Occipital lobe (tissue), 2 donors: ENCODE results near the gene FBLN1. TPM values are rescaled to one million over a fixed set of nuclear protein-coding genes. Genes with fewer than 3 reads are reported as not detected.
A peak's percentile ranks its signal among the peaks of the same experiment; 100 is the strongest.

ENCODE experiments used
- DNase-seq: peaks from one replicate; lab custom pipeline; 2025; lab: John Stamatoyannopoulos, UW
- total RNA-seq: library from RNA; depleted of rRNA; stranded (reverse); fragments of >200 nt; gene quantifications from one replicate; pipeline ENCODE4 v1.2.3, GENCODE V29; 2014

Gene FBLN1
- total RNA-seq, 1 donor from 2014 or later = 22.3 TPM

DNA sequence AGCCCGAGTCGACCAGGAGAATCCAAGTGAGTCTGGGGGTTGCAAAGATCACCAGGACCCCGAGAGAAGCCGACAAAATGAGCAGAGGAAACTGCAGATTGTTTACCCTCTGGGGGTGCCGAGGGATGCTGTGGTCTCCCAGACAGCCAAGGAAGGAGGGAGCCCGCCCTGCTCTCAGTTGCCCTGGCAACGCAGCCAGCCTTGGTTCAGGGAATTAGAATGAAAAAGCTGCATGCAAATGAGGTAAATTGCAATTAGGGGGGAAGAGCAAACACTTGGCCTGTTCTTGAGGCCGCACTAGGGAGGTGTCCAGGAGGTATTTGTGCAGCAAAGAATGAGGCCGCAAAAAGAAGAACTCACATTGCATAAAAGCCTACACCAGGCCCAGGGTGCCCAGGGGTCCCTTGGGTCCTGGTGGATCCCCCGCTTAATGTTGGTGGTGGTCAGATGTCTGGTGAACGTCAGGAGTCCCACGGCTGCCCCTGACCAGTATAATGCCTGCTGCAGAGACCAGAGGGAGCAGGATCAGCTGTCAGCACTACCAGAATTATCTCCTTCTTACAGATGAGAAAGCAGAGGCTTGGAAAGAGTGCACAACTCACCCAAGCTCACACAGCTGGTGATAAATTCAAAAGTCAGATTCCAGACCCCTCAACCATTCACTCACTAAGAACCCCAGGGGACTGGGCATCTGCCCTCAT, 128.6 kb downstream of the FBLN1 start:
- DNase-seq = no peak

DNA sequence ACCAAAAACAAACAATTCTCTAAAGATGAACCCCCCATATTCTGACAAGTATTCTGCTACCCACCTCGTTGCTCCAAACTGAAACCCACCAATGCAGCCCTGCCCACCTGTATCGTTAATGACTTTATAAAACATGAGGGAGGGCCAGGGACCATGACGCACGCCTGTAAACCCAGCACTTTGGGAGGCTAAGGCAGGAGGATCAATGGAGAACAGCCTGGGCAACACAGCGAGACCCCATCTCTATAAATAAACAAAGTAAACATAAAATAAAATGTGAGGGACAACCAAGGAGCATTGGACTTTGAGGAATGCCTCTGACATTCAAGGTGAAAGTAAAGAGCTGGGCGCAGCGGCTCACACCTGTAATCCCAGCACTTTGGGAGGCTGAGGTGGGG, 129.2 kb downstream of the FBLN1 start:
- no peak for DNase-seq

DNA sequence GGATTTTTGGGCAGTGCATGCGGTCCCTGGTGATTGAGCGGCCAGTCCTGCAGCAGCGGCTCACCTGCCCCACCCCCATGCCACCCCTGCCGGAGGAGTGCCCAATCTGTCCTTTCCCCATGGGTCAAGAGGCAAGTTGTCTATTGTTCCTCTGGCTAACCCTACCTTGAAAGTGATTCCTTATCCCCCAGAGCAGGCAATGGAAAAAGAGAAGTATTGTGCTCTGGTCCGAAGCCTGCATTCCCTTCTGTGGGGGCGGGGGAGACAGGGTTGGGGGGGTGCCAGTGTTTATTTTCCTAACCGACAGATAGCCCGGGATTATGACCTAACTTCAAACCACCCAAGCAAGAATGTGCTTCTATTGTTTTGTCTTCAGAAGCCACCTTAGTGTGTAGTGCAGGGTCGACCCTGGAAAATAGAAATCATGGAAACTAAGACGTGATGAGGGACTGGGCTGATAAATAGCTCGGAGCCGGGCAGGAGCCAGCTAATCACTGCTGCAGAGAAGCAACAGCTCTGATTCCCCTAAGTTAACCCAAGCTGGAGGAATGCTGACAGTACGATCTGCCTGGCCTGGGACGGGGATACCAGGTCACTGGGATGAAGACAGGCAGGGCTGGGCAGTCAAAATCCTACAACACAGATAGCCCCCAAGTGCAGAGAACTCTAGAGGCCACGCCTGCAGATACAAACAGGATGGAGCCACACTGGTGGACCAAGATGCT, 130.3 kb downstream of the FBLN1 start:
- DNase-seq = no peak

DNA sequence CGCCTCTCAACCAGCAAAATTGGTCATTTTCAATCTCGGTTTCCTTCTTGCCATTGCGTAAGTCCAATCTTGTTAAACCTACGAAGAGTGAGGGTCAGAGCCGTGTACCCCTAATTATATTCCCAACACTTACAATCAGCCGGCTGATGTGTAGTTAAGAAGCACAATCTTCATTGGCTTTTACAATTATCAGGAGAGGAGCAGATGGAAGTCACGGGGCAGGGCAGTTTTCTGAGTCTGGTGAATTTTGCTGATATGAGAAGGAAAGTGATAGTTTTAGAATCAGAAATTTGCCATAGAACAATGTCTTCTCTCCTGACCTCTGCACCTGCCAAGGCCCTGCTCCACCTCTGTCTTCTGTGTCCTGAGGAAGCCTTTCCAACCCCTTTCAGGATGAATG, 134.0 kb downstream of the FBLN1 start:
- DNase-seq = no peak

DNA sequence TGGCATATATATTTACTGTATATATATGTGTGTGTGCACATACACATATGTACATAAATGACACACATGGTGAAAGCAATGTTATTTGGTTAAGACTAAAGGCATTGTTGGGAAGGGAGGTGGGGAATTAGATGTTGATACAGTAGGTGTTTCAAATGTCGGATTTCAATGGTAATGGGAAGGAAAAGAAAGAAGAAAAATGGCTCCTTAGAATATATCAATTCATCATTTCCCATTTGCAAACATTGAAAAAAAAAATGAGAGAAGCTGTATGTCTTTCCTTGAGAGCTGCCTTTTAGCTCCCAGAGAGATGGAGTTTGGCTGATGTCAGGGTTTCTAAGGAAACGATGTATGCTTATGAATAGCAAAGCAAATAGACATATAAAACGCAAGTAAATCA, 135.5 kb downstream of the FBLN1 start:
- no peak for DNase-seq

DNA sequence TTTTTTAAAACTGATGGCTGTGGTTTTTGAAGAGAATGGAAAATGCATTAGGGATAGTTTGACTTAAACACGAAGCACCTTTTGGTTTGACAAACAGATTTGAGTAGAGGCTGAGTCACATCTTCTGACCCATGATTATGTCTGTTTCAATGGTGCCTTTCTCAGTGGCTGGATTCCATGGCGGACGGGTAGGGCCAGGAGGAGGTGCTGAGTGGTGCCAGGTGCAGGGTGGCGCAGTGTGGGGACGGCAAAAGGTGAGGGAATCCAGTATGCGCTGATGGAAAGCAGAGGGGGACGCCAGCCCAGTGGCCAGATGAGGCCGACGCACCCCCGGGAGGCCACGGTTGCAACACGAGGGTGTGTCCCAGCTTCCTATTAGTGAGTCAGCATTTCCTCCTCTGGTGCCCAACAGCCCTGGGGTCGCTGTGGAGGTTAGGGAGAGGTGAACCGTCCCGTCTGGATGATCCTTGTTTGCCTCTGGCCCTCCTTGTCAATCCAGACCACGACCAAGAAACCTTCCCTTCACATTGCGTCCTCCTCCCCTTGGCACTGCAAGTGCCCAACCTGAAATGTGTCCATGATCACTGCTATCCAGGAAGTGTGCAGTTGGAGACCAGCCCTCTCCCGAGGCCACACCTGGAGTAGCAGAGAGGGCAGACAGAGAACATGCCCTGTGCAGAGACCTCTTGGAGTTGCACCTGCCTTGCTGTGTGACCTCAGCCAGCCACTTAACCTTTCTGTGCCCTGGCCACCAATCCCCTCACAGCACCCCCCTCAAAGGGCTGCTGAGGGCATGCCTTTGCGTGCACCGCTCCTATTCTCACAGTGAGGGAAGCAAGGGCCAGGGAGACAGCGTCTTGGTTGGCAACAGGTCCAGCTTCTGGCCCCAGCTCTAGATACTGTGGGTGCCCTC, 136.4 kb downstream of the FBLN1 start:
- no peak for DNase-seq

DNA sequence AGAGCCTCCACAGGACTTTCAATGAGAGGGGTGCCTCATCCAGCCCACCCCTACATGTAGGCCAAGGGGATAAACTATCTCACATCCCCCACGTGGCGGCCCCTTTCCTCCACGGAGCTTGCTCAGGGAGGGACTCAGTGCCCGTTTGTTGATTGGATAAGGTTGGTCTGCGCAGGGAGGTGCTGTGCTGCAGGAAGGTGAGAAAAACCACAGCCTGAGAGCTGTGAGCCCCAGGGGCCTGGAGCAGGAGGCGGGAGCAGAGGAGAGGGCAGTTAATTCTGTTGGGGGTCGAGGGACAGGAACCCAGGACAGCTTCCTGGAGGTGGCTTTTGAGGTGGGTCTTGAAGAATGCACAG, 137.0 kb downstream of the FBLN1 start:
- DNase-seq = no peak

DNA sequence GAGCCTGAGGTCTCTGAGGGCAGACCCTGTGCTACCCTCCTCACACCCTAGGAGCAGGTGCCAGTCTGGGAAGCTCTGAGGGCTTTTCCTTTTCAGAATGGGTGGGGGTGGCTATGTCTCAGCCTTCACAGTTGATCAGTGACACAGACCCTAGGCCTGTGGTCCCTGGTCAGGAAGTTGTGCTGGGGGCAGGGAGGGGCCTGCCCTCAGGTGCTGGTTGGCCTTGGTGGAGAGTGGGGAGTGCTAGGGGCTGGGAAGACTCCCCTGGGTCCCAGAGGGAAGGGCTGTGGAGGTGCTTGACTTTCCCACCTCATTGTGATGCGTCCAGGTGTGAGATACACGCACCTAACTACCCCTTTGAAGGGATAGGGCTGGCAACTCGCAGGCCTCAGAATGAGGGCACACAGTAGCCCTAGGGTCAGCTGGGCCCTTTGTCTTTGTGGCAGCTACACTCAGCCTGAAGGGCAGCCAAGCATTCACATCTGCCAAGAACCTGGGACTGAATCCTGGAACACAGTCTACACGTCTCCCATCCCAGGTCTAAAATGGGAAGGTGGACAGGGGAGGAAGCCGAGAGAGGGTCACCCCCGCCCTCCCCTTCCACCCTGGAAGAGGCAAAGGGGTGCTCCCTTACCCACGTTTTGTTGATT, 137.7 kb downstream of the FBLN1 start:
- DNase-seq = no peak

DNA sequence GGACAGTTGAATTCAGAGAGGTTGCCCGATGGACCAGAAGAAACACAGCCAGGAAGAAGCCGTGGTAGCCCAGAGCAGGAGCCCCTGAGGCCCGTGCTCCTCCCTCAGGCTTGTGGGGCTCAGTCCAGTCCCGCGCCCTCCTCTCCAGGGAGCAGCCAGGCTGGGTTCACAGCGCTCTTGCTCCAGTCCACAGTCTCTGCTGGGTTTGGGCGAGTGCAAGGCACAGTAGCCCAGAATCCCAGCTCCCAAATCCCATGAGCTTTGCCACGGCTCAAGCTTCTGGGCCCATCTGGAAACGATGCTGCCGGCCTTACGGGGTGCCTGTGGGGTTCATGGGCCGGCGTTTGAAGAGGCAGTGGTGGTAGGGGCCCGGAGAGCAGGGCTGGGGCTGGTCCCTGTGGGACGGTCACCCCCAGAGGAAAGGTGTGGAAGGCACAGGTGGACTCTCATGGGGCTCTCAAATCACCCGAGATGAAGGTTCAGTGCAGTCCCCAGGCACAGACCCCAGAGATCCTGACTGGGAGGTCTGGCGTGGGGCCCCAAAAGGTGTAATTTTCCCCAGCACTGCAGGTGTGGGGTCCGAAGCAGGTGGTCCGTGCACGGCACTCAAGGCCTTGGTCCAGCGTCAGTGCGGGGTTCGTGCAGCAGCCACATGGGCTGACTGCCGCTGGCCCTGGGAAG, 138.4 kb downstream of the FBLN1 start:
- DNase-seq = no peak

DNA sequence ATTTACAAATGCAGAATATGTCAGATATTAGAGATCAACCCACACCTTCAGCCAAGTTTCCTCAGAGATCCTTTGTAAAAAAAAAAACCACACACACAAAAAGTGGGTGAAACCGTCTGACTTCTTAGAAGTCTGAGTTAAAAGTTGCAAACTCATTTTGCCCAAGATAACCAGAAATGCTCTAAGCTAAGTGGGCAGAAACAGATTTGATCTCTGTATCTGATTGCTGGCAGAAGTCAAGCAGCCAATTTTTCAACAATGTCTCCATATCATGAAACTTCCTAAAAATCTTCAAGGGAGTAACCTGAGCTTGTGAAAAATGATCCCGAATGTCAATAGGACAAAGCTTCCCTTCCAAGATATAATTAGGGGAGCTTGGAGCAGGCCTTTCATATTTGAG, 140.3 kb downstream of the FBLN1 start:
- no peak for DNase-seq

DNA sequence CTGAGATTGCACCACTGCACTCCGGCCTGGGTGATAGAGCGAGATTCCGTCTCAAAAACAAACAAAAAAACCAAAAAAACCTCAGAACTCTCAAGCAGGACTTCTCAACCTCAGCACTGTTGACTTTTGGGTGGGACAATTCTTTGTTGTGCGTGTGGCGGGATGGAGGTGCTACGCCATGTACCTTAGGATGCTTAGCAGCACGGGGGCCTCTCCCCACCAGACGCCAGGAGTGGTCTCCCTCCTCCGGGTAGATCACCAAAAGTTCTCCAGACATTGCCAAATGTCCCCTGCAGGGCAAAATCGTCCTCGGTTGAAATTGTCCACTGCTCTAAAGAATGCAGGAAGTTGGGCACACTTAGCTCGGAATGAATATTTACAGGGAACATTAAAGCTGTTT, 142.0 kb downstream of the FBLN1 start:
- no peak for DNase-seq

DNA sequence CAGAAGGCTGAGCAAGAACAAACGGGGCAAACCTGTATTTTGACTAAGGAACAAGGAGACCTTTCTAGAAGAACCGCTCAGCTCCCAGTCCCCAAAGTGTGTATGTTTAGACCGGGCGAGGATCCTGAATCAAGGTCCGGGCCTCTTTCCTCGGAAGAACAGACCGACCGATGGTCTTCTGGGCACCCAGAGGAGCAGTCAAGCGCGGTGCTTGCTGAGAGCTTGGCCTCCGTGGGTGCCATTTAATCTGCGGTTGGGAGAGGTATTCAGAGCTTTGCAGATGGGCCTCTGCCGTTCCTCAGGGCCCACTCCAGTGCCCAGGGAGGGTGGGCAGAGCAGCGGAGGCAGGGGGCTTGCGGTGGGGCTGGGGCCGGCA, 142.5 kb downstream of the FBLN1 start:
- DNase-seq = no peak

DNA sequence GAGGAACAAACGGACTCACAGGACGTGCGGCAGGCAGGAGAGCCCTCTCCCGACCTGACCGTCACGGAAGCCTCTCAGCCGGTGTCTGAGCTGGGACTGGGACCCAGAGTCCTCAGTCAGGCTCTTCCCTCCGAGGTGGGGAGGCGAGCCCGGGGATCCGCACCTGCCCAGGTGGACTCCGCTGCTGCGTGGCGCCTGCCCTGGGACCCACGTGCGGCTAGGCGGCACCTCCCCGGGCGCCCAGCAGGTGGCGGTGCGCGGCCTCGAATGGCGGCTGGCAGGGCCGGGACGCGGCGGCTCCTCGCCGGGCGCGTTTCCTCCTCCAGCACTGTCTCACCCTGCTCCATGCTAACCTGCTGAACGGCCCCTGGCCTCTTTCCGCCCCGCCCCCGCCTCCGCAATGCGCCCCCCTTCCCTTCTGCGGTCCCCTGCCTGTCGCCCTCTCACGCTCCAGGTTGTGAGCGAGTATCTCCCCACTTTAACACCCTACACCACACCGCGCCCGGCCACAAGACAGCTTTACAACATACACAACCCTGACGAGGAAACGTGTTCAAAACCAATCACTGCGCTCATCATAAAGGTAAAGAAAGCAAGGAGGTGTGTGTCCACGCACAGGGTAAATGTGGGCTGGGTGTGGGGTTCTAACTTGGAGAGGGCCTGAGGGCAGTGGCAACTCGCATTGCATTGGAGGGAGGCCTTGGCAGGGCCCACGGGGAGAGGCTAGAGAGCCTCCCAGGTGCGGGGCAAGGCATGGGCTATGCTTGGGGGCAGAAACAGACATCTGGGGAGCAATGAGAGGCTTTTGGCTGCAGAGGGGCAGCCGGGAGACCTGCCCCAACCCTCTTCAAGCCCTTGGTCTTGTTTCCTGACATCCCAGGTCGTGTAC, 143.1 kb downstream of the FBLN1 start:
- peak; percentile 31 for DNase-seq

DNA sequence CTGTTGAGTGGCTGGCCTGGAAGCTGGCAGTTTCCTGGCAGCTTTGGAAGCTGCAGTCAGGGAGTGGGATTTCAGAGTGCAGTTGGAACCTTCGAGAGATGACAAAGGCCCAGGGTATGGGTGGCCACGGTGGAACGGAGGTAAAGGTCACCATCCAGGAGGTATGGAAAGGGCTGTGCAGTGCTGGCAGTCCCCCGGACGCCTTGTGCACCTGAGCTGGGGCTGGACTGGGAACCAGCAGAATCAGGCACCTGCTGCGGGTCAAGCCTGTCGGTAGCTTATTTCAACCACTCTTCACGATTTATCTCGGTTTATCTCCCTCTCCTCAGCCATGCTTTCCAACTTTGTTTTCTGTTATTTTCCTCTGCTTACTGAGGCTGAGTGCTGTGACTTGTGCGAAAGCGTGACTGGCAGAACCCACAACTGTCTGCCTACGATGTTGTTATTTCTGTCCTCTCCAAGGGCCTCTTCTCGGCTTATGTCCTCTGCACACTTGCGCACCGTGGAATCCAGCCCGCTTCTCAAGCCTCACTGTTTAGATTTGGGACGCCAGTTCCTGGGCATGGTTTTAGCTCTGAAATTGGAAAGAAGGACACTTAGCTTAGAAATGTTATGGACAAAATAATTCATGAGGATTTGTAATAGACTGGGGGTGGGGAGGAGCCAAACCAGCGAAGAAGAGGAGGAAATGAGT, 145.0 kb downstream of the FBLN1 start:
- DNase-seq = peak; percentile 30

DNA sequence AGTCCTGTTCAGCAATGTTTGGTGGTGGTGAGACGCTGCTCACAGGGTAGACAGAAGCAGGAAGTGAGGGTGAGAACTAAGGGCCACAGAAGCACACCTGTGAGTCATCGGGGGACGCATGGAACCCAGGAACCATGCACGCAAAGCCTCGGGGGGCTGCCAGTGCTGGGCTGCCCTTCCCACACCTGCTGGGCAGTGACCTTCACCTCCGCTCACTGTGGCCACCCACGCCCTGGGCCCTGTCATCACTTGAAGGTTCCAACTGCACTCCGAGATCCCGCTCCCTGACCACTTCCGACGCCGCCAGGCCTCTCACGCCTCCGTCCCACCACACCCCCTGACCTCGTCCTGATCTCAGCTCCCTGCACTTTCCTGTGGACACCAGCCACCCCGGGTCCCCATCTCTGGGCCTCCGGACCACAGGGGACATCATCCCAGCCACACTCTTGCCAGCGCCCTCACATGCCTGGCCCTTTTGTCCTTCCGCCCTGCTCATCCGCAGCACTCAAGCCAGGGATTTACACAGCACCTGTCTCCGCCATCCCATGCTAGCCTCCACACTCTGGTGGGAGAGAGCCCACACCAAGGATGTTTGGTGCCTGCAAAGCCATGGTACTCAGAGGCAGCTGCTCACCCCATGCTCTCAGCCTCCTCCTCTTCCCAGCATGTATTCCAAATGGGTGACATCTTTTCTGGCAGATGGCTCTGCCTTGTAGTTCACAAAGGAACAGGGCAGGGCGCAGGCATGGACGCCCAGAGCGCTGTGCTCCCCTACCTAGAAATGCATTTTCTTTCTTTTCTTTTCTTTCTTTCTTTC, 145.8 kb downstream of the FBLN1 start:
- no peak for DNase-seq

DNA sequence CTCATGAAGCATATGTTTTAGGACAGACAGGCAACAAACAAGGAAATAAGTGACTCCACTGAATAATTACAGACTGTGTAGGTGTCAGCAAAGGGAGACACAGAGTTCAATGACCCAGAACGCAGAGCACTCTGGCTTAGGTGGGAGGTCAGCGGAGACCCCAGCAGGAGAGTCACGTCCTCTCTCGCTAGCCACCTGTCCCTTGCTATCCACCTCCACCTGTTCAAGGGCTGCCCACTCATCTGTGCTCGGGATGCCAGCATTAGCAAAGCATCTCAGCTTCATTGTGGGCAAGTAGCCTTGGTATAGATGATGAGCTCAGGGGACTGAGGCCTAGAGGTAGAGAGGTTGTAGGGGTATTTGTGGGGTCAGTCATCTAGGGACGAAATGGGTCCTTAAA, 147.1 kb downstream of the FBLN1 start:
- DNase-seq = no peak

DNA sequence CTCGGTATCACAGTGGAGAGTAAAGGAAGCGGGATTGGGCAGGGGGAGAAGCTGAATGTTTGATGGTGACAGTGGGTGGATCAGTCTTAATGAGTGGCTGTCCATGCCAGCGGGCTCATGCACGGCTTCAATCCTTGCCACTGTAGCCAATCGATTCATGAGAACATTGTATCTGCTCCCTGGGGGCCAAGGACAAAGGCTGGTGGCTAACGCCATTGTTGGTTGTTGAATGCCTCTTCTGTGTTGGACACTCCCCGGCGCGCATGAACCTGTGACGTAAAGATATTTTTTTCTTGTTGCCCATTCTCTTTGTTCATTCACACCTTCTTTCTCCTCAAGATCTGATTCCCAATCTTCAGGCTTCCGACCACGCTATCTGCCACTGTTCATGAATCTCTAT, 148.0 kb downstream of the FBLN1 start:
- DNase-seq = no peak
